Tracheal epithelial cell (primary cell): ENCODE results near the gene SERP2. TPM values are rescaled to one million over a fixed set of nuclear protein-coding genes. Genes with fewer than 3 reads are reported as not detected.

Experiments
- total RNA-seq: library from RNA; depleted of rRNA; stranded (reverse); fragments of >200 nt; gene quantifications from 2 replicates; pipeline ENCODE4 v1.2.1, GENCODE V29; 2014

Gene SERP2
- total RNA-seq, result 0.96 and 1.3 TPM in 2 replicates

DNA sequence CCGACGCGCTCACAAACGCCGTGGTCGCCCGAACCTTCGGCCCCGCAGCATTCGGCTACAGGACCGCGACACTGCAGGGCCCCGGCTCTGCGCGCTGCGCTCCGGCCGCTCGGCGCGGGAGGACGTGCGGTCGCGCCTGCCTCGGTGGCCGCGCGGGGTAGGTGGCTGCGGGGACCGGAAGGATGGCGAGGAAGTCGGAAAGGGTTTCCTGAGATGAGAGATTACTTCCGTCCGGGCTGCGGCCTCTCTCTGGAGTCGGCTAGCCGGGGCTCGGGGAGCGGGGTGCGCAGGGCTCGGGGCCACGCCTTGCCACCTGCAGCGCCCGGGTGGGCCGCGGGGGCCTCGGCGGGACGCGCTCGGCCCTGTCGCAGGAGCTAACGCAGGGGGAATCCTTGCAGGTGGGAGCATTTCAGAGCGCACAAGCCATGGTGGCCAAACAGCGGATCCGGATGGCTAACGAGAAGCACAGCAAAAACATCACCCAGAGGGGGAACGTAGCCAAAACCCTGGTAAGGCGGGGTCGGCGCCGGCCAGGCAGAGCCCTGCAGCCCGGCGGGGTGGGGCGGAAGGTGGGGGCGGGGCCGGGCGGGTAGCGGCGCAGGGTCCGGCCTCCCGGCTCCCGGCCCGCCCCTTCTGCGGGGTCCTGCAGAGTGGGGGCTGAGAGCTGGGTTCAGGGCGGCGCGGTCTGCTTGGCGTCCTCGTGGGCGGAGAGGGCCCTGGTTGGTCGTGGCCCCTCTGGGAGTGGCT is at the start of gene SERP2:
SERP2 (plus strand) TSS at position 224 of the 747 bp plus-strand sequence; CDS start at position 426, 202 bp downstream.

Other genes starting within 250 kb of the SERP2 start
- 73.7 and 84.0 TPM in 2 replicates for gene TSC22D1, start 202.5 kb downstream of the SERP2 start, total RNA-seq